ENCODE results near the gene CHST8.

DNA sequence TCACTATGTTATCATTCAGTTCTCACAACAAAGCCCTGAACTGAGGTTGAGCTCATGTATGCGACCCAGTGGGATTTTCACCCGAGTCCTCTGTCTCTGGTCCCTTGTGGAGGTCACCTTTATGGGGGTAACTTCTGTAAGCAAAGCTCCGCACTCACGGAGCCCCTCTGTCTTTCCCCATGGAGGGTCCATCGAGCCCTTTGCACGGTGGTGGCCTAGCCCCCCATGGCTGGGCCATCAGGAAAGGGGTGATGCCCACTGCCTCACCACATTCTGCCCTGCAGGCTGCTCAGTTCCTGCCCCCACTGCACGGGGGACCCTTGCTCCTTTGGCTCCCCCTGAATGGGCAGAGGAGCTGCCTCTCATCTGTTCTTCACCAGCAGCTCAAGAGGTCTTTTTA, 39.6 kb downstream of the CHST8 start:
- TF ChIP-seq CTCF (IDR thresholded peaks at IDR 0.05) (no peak), POLR2A (IDR thresholded peaks at IDR 0.05) (no peak), EP300 (IDR thresholded peaks at IDR 0.05) (no peak)
